WTC11 (cell line): Measurements from ENCODE around the gene ADCY3. TPM values are rescaled to one million over a fixed set of nuclear protein-coding genes. Genes with fewer than 3 reads are reported as not detected.

Source experiments
- ATAC-seq: fragments of 200-7000 bp; cut with Tn5 transposase; 2 replicates; pipeline ENCODE4 v1.10.0; 2021; ENCODE audit warnings: mild to moderate bottlenecking, moderate library complexity
- CTCF ChIA-PET: fragments of 300-600 bp; sonication (Branson Sonifier 250); formaldehyde crosslinking; loops from one replicate; lab custom pipeline; 2021; ENCODE audit warnings: antibody characterized with exemption; lab: Charles Lee
- POLR2A ChIA-PET: fragments of 350-600 bp; sonication (Branson Sonifier 250); formaldehyde crosslinking; loops from one replicate; lab custom pipeline; 2021; ENCODE audit warnings: antibody characterized with exemption; lab: Charles Lee
- DNase-seq: peaks from one replicate; pipeline ENCODE4 v3.0.0; 2021; ENCODE audit warnings: low spot score
- H3K27ac Mint-ChIP-seq: 2 replicates; pipeline ENCODE4 v1.8.0; 2021; ENCODE audit warnings: mixed read lengths
- H3K27me3 Mint-ChIP-seq: 2 replicates; pipeline ENCODE4 v1.8.0; 2021; ENCODE audit warnings: low read depth, mild to moderate bottlenecking, moderate library complexity, mixed read lengths
- H3K36me3 Mint-ChIP-seq: 2 replicates; pipeline ENCODE4 v1.8.0; 2021; ENCODE audit warnings: mixed read lengths
- H3K4me1 Mint-ChIP-seq: 2 replicates; pipeline ENCODE4 v1.8.0; 2022; ENCODE audit warnings: mixed read lengths
- H3K4me3 Mint-ChIP-seq: 2 replicates; pipeline ENCODE4 v1.8.0; 2021; ENCODE audit warnings: mild to moderate bottlenecking, moderate library complexity, mixed read lengths
- H3K9me3 Mint-ChIP-seq: 2 replicates; pipeline ENCODE4 v1.8.0; 2021; ENCODE audit warnings: mixed read lengths
- ELF4 ChIP-seq: sonication (generic); formaldehyde crosslinking; IDR thresholded peaks from 2 replicates; pipeline ENCODE4 v1.8.1; 2022; ENCODE audit warnings: low read depth, mild to moderate bottlenecking, moderate library complexity, missing genetic modification reagents
- JAZF1 ChIP-seq: fragments of 250-450 bp; sonication (Bioruptor Pico); IDR thresholded peaks from 2 replicates; pipeline ENCODE4 v1.9.0; 2021; ENCODE audit warnings: moderate library complexity, mild to moderate bottlenecking, inconsistent platforms
- JUN ChIP-seq: sonication (generic); formaldehyde crosslinking; IDR thresholded peaks from 2 replicates; pipeline ENCODE4 v1.8.0; 2023; ENCODE audit warnings: mild to moderate bottlenecking, missing genetic modification reagents
- KAT7 ChIP-seq: sonication (generic); formaldehyde crosslinking; IDR thresholded peaks from 2 replicates; pipeline ENCODE4 v1.8.1; 2023; ENCODE audit warnings: missing genetic modification reagents, mild to moderate bottlenecking, borderline replicate concordance
- MXD4 ChIP-seq: fragments of 250-450 bp; sonication (Bioruptor Pico); IDR thresholded peaks from 2 replicates; pipeline ENCODE4 v1.8.0; 2021; ENCODE audit warnings: mild to moderate bottlenecking, moderate library complexity, borderline replicate concordance
- NFE2L1 ChIP-seq: sonication (generic); formaldehyde crosslinking; IDR thresholded peaks from 2 replicates; pipeline ENCODE4 v1.8.1; 2023; ENCODE audit warnings: missing genetic modification reagents
- NFYB ChIP-seq: sonication (generic); formaldehyde crosslinking; conservative IDR thresholded peaks from 2 replicates; pipeline ENCODE4 v1.8.0; 2022; ENCODE audit warnings: low read depth, missing genetic modification reagents
- OVOL2 ChIP-seq: fragments of 250-450 bp; sonication (Bioruptor Pico); IDR thresholded peaks from 2 replicates; pipeline ENCODE4 v1.9.0; 2021; ENCODE audit warnings: mild to moderate bottlenecking, borderline replicate concordance
- SOX15 ChIP-seq: fragments of 250-450 bp; sonication (Bioruptor Pico); IDR thresholded peaks from 2 replicates; pipeline ENCODE4 v1.9.0; 2021; ENCODE audit warnings: mild to moderate bottlenecking
- TEAD4 ChIP-seq: sonication (generic); formaldehyde crosslinking; IDR thresholded peaks from 2 replicates; pipeline ENCODE4 v1.8.0; 2022; ENCODE audit warnings: mild to moderate bottlenecking, missing genetic modification reagents
- TP53 ChIP-seq: sonication (generic); formaldehyde crosslinking; IDR thresholded peaks from 2 replicates; pipeline ENCODE4 v1.8.1; 2023; ENCODE audit warnings: mild to moderate bottlenecking, missing genetic modification reagents
- ZNF121 ChIP-seq: sonication (generic); formaldehyde crosslinking; IDR thresholded peaks from 2 replicates; pipeline ENCODE4 v1.8.0; 2023; ENCODE audit warnings: missing genetic modification reagents
- ZNF219 ChIP-seq: sonication (generic); formaldehyde crosslinking; IDR thresholded peaks from 2 replicates; pipeline ENCODE4 v1.8.0; 2023; ENCODE audit warnings: missing genetic modification reagents, mild to moderate bottlenecking, borderline replicate concordance
- ZNF263 ChIP-seq: sonication (generic); formaldehyde crosslinking; IDR thresholded peaks from 2 replicates; pipeline ENCODE4 v1.8.1; 2022; ENCODE audit warnings: low read depth, mild to moderate bottlenecking, moderate library complexity, missing genetic modification reagents
- ZNF317 ChIP-seq: sonication (generic); formaldehyde crosslinking; IDR thresholded peaks from 2 replicates; pipeline ENCODE4 v1.8.1; 2023; ENCODE audit warnings: low read depth, mild to moderate bottlenecking, moderate library complexity, missing genetic modification reagents, borderline replicate concordance
- ZNF396 ChIP-seq: fragments of 250-450 bp; sonication (Bioruptor Pico); IDR thresholded peaks from 2 replicates; pipeline ENCODE4 v1.8.0; 2021; ENCODE audit warnings: mild to moderate bottlenecking, moderate library complexity, borderline replicate concordance
- total RNA-seq: library from RNA; stranded (reverse); gene quantifications from 3 replicates; pipeline ENCODE4 v1.2.3, GENCODE V29; 2021
- TF ChIP-seq, protein P1 (sequence below): fragments of 200-600 bp; IDR thresholded peaks from 2 replicates; pipeline ENCODE4 v1.8.0; 2022; ENCODE audit warnings: antibody characterized with exemption
- TF ChIP-seq, protein P2 (sequence below): sonication (generic); formaldehyde crosslinking; IDR thresholded peaks from 2 replicates; pipeline ENCODE4 v1.8.0; 2023; ENCODE audit warnings: missing genetic modification reagents, mild to moderate bottlenecking, borderline replicate concordance
- TF ChIP-seq, protein P3 (sequence below): sonication (generic); formaldehyde crosslinking; IDR thresholded peaks from 2 replicates; pipeline ENCODE4 v1.8.1; 2023; ENCODE audit warnings: mild to moderate bottlenecking, missing genetic modification reagents, moderate library complexity
- TF ChIP-seq, protein P4 (sequence below): sonication (generic); formaldehyde crosslinking; IDR thresholded peaks from 2 replicates; pipeline ENCODE4 v1.8.0; 2022; ENCODE audit warnings: missing genetic modification reagents
- TF ChIP-seq, protein P5 (sequence below): fragments of 250-450 bp; sonication (Bioruptor Pico); IDR thresholded peaks from 2 replicates; pipeline ENCODE4 v1.9.0; 2021; ENCODE audit warnings: mild to moderate bottlenecking

The ADCY3 gene
- total RNA-seq, 1 experiment from 2014 or later, result 37.1 TPM

DNA sequence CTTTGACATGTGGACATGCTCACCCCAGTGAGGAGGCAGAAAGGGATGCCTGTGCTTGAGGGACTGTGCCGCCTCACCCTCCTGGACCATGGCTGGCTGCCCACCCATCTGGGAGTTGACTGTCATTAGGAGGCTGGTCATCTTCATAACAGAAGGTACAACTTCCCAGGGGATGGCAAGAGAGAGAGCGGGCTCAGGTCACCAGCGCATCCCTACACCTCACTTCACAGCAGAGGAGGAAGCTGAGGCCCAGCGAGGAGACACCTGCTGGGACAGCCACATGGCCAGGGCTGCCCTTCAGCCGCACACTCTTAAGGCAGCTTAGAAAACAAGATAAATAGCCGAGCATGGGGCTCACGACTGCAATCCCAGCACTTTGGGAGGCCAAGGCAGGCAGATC lies 59.4 kb downstream of the ADCY3 start (continued):
- no peak for TF ChIP-seq ZNF263 (CRISPR knock-in tag)
- TF ChIP-seq, protein P1, sequence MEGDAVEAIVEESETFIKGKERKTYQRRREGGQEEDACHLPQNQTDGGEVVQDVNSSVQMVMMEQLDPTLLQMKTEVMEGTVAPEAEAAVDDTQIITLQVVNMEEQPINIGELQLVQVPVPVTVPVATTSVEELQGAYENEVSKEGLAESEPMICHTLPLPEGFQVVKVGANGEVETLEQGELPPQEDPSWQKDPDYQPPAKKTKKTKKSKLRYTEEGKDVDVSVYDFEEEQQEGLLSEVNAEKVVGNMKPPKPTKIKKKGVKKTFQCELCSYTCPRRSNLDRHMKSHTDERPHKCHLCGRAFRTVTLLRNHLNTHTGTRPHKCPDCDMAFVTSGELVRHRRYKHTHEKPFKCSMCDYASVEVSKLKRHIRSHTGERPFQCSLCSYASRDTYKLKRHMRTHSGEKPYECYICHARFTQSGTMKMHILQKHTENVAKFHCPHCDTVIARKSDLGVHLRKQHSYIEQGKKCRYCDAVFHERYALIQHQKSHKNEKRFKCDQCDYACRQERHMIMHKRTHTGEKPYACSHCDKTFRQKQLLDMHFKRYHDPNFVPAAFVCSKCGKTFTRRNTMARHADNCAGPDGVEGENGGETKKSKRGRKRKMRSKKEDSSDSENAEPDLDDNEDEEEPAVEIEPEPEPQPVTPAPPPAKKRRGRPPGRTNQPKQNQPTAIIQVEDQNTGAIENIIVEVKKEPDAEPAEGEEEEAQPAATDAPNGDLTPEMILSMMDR, result no peak
- TF ChIP-seq NFE2L1 (CRISPR knock-in tag), result no peak
- no peak for TF ChIP-seq TEAD4
- no peak for TF ChIP-seq KAT7 (CRISPR knock-in tag)
- TF ChIP-seq ELF4 (CRISPR knock-in tag), result no peak
- TF ChIP-seq OVOL2 (CRISPR knock-in tag), result no peak
- no peak for TF ChIP-seq ZNF219

DNA sequence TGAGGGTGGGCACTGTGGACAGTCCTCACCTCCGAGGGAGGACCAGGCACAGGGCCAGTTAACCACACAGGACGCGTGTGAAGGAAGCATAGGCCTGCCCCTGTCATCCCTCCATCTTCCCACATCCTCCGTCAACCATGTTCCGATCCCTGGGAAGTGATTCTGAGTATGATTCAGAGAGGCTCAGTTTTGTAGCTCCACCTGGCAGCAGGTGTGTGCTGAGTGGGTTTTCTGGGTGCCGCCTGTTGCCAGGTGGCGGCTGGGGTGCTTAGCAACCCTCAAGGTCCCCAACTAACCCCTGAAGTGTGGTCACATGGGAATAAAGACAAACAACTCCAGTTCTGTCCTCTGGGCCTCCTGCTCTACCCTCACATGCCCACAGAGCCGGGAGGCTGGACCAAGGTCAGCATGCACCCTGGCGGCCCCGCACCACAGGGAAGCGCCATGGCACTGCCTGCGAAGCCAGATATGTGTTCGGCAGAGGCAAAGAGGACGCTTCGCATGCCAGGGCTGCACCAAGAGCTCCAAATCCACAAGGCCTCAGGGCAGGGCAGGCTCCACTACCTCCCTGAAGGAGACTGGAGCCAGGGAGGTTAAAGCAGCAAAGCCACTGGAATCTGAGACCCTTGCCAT lies 60.0 kb downstream of the ADCY3 start:
- Mint-ChIP-seq H3K4me3 (no peak overlapping the region), H3K9me3 (no peaks in the 10 kb centered on the region), H3K27me3 (no peaks in the 10 kb centered on the region), H3K36me3 (peaks cover 6% of the 10 kb centered on the region; the same call in 1 of the 2 replicates), H3K4me1 (no peaks in the 10 kb centered on the region), H3K27ac (no peak overlapping the region)
- ChIA-PET POLR2A (no interaction called here), CTCF (interaction anchor here (1.4 kb wide), 1 partner anchor 32 kb away, joined by 3 read pairs; no protein-coding TSS in a partner anchor)
- DNase-seq (no peak), ATAC-seq (no peak)
- TF ChIP-seq ELF4 (CRISPR knock-in tag) (no peak), ZNF317 (no peak), JAZF1 (no peak), MXD4 (CRISPR knock-in tag) (no peak), JUN (no peak), NFYB (CRISPR knock-in tag) (no peak), NFE2L1 (CRISPR knock-in tag) (no peak)
- TF ChIP-seq, protein P2, sequence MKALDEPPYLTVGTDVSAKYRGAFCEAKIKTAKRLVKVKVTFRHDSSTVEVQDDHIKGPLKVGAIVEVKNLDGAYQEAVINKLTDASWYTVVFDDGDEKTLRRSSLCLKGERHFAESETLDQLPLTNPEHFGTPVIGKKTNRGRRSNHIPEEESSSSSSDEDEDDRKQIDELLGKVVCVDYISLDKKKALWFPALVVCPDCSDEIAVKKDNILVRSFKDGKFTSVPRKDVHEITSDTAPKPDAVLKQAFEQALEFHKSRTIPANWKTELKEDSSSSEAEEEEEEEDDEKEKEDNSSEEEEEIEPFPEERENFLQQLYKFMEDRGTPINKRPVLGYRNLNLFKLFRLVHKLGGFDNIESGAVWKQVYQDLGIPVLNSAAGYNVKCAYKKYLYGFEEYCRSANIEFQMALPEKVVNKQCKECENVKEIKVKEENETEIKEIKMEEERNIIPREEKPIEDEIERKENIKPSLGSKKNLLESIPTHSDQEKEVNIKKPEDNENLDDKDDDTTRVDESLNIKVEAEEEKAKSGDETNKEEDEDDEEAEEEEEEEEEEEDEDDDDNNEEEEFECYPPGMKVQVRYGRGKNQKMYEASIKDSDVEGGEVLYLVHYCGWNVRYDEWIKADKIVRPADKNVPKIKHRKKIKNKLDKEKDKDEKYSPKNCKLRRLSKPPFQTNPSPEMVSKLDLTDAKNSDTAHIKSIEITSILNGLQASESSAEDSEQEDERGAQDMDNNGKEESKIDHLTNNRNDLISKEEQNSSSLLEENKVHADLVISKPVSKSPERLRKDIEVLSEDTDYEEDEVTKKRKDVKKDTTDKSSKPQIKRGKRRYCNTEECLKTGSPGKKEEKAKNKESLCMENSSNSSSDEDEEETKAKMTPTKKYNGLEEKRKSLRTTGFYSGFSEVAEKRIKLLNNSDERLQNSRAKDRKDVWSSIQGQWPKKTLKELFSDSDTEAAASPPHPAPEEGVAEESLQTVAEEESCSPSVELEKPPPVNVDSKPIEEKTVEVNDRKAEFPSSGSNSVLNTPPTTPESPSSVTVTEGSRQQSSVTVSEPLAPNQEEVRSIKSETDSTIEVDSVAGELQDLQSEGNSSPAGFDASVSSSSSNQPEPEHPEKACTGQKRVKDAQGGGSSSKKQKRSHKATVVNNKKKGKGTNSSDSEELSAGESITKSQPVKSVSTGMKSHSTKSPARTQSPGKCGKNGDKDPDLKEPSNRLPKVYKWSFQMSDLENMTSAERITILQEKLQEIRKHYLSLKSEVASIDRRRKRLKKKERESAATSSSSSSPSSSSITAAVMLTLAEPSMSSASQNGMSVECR, result no peak
- TF ChIP-seq, protein P3, sequence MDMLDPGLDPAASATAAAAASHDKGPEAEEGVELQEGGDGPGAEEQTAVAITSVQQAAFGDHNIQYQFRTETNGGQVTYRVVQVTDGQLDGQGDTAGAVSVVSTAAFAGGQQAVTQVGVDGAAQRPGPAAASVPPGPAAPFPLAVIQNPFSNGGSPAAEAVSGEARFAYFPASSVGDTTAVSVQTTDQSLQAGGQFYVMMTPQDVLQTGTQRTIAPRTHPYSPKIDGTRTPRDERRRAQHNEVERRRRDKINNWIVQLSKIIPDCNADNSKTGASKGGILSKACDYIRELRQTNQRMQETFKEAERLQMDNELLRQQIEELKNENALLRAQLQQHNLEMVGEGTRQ (CRISPR knock-in tag), result no peak

DNA sequence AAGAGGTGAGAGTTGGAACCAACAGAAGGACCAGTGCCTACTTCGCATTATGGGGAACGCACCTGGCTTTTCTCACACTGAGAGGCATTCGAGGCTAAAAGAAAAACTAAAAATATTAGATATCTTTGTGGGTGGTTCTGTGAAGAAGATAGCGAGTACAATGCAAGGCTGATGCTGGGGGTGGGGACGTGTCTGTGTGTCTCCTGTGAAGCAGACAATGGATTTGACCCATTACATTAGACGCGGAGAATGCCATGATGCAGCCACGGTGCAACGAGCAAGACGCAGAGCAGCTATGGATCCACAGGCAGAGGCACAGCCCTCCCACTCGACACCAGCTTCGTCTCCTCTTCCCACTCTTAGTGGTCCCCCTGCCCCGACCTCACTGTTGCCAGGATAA lies 61.0 kb downstream of the ADCY3 start:
- Mint-ChIP-seq H3K9me3 (no peaks in the 10 kb centered on the region), H3K36me3 (peaks cover 6% of the 10 kb centered on the region; the same call in 1 of the 2 replicates), H3K27me3 (no peaks in the 10 kb centered on the region), H3K27ac (no peak overlapping the region), H3K4me3 (no peak overlapping the region), H3K4me1 (no peaks in the 10 kb centered on the region)
- DNase-seq, result no peak
- ATAC-seq, result no peak
- POLR2A ChIA-PET, result no interaction called here
- CTCF ChIA-PET, result no interaction called here
- TF ChIP-seq, protein P4, sequence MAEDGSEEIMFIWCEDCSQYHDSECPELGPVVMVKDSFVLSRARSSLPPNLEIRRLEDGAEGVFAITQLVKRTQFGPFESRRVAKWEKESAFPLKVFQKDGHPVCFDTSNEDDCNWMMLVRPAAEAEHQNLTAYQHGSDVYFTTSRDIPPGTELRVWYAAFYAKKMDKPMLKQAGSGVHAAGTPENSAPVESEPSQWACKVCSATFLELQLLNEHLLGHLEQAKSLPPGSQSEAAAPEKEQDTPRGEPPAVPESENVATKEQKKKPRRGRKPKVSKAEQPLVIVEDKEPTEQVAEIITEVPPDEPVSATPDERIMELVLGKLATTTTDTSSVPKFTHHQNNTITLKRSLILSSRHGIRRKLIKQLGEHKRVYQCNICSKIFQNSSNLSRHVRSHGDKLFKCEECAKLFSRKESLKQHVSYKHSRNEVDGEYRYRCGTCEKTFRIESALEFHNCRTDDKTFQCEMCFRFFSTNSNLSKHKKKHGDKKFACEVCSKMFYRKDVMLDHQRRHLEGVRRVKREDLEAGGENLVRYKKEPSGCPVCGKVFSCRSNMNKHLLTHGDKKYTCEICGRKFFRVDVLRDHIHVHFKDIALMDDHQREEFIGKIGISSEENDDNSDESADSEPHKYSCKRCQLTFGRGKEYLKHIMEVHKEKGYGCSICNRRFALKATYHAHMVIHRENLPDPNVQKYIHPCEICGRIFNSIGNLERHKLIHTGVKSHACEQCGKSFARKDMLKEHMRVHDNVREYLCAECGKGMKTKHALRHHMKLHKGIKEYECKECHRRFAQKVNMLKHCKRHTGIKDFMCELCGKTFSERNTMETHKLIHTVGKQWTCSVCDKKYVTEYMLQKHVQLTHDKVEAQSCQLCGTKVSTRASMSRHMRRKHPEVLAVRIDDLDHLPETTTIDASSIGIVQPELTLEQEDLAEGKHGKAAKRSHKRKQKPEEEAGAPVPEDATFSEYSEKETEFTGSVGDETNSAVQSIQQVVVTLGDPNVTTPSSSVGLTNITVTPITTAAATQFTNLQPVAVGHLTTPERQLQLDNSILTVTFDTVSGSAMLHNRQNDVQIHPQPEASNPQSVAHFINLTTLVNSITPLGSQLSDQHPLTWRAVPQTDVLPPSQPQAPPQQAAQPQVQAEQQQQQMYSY (CRISPR knock-in tag), result no peak
- TF ChIP-seq ZNF396 (CRISPR knock-in tag) (no peak), ZNF121 (CRISPR knock-in tag) (no peak), SOX15 (CRISPR knock-in tag) (no peak), TP53 (CRISPR knock-in tag) (no peak)
- TF ChIP-seq, protein P5, sequence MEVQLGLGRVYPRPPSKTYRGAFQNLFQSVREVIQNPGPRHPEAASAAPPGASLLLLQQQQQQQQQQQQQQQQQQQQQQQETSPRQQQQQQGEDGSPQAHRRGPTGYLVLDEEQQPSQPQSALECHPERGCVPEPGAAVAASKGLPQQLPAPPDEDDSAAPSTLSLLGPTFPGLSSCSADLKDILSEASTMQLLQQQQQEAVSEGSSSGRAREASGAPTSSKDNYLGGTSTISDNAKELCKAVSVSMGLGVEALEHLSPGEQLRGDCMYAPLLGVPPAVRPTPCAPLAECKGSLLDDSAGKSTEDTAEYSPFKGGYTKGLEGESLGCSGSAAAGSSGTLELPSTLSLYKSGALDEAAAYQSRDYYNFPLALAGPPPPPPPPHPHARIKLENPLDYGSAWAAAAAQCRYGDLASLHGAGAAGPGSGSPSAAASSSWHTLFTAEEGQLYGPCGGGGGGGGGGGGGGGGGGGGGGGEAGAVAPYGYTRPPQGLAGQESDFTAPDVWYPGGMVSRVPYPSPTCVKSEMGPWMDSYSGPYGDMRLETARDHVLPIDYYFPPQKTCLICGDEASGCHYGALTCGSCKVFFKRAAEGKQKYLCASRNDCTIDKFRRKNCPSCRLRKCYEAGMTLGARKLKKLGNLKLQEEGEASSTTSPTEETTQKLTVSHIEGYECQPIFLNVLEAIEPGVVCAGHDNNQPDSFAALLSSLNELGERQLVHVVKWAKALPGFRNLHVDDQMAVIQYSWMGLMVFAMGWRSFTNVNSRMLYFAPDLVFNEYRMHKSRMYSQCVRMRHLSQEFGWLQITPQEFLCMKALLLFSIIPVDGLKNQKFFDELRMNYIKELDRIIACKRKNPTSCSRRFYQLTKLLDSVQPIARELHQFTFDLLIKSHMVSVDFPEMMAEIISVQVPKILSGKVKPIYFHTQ (CRISPR knock-in tag), result no peak
